ENCODE data around the gene SFXN3. TPM values are rescaled to one million over a fixed set of nuclear protein-coding genes. Genes with fewer than 3 reads are reported as not detected.

The SFXN3 gene
- total and polyA plus RNA-seq, 2 of the 13 experiments (the other 11 are each of a cell fraction or from before 2014, with no cell fraction given): 16.8 to 71.5 TPM

- TF ChIP-seq, protein P1, sequence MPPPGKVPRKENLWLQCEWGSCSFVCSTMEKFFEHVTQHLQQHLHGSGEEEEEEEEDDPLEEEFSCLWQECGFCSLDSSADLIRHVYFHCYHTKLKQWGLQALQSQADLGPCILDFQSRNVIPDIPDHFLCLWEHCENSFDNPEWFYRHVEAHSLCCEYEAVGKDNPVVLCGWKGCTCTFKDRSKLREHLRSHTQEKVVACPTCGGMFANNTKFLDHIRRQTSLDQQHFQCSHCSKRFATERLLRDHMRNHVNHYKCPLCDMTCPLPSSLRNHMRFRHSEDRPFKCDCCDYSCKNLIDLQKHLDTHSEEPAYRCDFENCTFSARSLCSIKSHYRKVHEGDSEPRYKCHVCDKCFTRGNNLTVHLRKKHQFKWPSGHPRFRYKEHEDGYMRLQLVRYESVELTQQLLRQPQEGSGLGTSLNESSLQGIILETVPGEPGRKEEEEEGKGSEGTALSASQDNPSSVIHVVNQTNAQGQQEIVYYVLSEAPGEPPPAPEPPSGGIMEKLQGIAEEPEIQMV (CRISPR knock-in tag; IDR thresholded peaks at IDR 0.05; ENCODE audit: low read depth): no peak
- no peak for TF ChIP-seq ZNF33B (CRISPR knock-in tag; IDR thresholded peaks at IDR 0.05)
- TF ChIP-seq, protein P2, sequence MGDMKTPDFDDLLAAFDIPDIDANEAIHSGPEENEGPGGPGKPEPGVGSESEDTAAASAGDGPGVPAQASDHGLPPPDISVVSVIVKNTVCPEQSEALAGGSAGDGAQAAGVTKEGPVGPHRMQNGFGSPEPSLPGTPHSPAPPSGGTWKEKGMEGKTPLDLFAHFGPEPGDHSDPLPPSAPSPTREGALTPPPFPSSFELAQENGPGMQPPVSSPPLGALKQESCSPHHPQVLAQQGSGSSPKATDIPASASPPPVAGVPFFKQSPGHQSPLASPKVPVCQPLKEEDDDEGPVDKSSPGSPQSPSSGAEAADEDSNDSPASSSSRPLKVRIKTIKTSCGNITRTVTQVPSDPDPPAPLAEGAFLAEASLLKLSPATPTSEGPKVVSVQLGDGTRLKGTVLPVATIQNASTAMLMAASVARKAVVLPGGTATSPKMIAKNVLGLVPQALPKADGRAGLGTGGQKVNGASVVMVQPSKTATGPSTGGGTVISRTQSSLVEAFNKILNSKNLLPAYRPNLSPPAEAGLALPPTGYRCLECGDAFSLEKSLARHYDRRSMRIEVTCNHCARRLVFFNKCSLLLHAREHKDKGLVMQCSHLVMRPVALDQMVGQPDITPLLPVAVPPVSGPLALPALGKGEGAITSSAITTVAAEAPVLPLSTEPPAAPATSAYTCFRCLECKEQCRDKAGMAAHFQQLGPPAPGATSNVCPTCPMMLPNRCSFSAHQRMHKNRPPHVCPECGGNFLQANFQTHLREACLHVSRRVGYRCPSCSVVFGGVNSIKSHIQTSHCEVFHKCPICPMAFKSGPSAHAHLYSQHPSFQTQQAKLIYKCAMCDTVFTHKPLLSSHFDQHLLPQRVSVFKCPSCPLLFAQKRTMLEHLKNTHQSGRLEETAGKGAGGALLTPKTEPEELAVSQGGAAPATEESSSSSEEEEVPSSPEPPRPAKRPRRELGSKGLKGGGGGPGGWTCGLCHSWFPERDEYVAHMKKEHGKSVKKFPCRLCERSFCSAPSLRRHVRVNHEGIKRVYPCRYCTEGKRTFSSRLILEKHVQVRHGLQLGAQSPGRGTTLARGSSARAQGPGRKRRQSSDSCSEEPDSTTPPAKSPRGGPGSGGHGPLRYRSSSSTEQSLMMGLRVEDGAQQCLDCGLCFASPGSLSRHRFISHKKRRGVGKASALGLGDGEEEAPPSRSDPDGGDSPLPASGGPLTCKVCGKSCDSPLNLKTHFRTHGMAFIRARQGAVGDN (CRISPR knock-in tag; IDR thresholded peaks at IDR 0.05): peak; percentile 78
- TF ChIP-seq ZNF350 (CRISPR knock-in tag; IDR thresholded peaks at IDR 0.05; ENCODE audit: borderline replicate concordance, low read depth): no peak
- no peak for TF ChIP-seq ZNF660 (CRISPR knock-in tag; IDR thresholded peaks at IDR 0.05; ENCODE audit: borderline replicate concordance, low read depth)
- no peak for TF ChIP-seq TRIM24 (CRISPR knock-in tag; IDR thresholded peaks at IDR 0.05)
- no peak for TF ChIP-seq ZNF7 (CRISPR knock-in tag; IDR thresholded peaks at IDR 0.05)
- no peak for TF ChIP-seq ZKSCAN8 (CRISPR knock-in tag; IDR thresholded peaks at IDR 0.05; ENCODE audit: borderline replicate concordance)
- peak; percentile 77 for TF ChIP-seq ARNT2 (CRISPR knock-in tag; IDR thresholded peaks at IDR 0.05; ENCODE audit: low read depth)
- no peak for TF ChIP-seq SRSF9 (IDR thresholded peaks at IDR 0.05; ENCODE audit: borderline replicate concordance, insufficient read depth, low read depth, low read length, poor library complexity, severe bottlenecking)
- no peak for TF ChIP-seq RELA (CRISPR knock-in tag; IDR thresholded peaks at IDR 0.05)
- no peak for TF ChIP-seq RBM22 (optimal IDR thresholded peaks at IDR 0.05; ENCODE audit: low read length)
- TF ChIP-seq, protein P3, sequence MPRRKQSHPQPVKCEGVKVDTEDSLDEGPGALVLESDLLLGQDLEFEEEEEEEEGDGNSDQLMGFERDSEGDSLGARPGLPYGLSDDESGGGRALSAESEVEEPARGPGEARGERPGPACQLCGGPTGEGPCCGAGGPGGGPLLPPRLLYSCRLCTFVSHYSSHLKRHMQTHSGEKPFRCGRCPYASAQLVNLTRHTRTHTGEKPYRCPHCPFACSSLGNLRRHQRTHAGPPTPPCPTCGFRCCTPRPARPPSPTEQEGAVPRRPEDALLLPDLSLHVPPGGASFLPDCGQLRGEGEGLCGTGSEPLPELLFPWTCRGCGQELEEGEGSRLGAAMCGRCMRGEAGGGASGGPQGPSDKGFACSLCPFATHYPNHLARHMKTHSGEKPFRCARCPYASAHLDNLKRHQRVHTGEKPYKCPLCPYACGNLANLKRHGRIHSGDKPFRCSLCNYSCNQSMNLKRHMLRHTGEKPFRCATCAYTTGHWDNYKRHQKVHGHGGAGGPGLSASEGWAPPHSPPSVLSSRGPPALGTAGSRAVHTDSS (CRISPR knock-in tag; conservative IDR thresholded peaks at IDR 0.05): no peak
- no peak for TF ChIP-seq ZNF431 (CRISPR knock-in tag; IDR thresholded peaks at IDR 0.05; ENCODE audit: borderline replicate concordance, low read depth)
- TF ChIP-seq GZF1 (CRISPR knock-in tag; IDR thresholded peaks at IDR 0.05): no peak
- TF ChIP-seq ZSCAN22 (CRISPR knock-in tag; IDR thresholded peaks at IDR 0.05): no peak
- peak; percentile 34; the same call in 1 of the 2 replicates for TF ChIP-seq ZNF772 (CRISPR knock-in tag; IDR thresholded peaks at IDR 0.05)
- TF ChIP-seq ZC3H4 (CRISPR knock-in tag; IDR thresholded peaks at IDR 0.05; ENCODE audit: borderline replicate concordance): no peak
- no peak; the same call in 1 of the 2 replicates for TF ChIP-seq MIXL1 (CRISPR knock-in tag; IDR thresholded peaks at IDR 0.05)
- TF ChIP-seq ZNF720 (CRISPR knock-in tag; IDR thresholded peaks at IDR 0.05): 0 out of 2 replicates have a peak, but pooled peaks have one; percentile 3
- no peak for TF ChIP-seq ATF7 (IDR thresholded peaks at IDR 0.05)
- 0 out of 2 replicates have a peak, but pooled peaks have one; percentile 22 for TF ChIP-seq ATF7 (CRISPR knock-in tag; IDR thresholded peaks at IDR 0.05)
- TF ChIP-seq TP53 (CRISPR knock-in tag; conservative IDR thresholded peaks at IDR 0.05): no peak
- no peak for TF ChIP-seq TOE1 (CRISPR knock-in tag; IDR thresholded peaks at IDR 0.05)
Observed at GRCh38 chr10:100998991-100999741, 31.9 kb upstream of the SFXN3 start (continued).
